ENCODE results near the gene ATP6V0A1. TPM values are rescaled to one million over a fixed set of nuclear protein-coding genes. Genes with fewer than 3 reads are reported as not detected.
A peak's percentile ranks its signal among the peaks of the same experiment; 100 is the strongest.

The ATP6V0A1 gene
- total and polyA plus RNA-seq, 4 experiments from 2014 or later = 3.9 to 15.9 (median 9.7) TPM

DNA sequence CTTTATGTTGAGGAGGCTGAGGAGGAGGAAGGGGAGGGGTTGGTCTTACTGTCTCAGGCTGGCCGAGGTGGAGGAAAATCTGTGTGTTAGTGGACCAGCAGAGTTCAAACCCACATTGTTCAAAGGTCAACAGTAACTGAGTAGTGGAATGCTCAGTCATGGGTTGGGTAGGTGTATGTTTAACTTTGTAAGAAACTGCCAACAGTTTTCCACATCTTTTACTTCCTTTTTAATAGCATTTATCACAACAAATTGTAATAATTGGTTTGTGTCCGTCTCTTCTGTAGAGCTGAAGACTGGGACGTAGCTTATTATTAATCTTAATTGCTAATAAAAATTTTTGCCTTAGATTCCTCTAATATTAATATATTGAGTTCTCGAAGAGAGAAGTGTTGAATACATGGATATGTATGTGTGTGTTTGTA is 5.3 kb downstream of the ATP6V0A1 start:
- CTCF ChIA-PET (ENCODE audit: partially characterized antibody) = interaction anchor here (0.6 to 1.5 kb wide), 3 partner anchors 24 to 399 kb away, joined by 3 to 4 read pairs (median 3); no protein-coding TSS in a partner anchor
- peaks cover 17 to 22% of the 10 kb centered on the region in 2 donors for H3K36me3 Mint-ChIP-seq
- H3K36me3 ChIP-seq (ENCODE audit: insufficient read depth, low read length) = peaks cover 6% of the 10 kb centered on the region

DNA sequence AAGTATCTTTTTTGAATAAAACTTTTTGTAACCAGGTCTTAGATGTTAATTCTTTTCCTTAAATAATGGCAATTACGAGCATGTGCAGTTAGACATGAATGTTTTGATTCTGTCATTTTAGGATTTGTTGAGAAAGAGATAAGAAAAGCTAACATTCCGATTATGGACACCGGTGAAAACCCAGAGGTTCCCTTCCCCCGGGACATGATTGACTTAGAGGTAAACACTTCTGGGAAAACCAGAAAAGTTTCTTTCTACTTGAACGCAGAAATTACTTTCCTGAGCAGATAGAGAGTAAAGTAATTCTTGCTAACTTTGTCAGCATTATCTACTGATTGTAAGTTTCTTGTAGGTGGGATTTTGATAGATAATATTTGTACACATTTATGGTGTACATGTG is 9.2 kb downstream of the ATP6V0A1 start:
- Histone ChIP-seq H3K27me3 (ENCODE audit: insufficient read depth, low read length) (no peaks in the 10 kb centered on the region), H3K27ac (ENCODE audit: low read depth, low read length) (no peak overlapping the region), H3K4me1 (ENCODE audit: insufficient read depth, low read length) (no peaks in the 10 kb centered on the region), H3K4me3 (ENCODE audit: low read length in 2 of 2) (no peak overlapping the region), H3K36me3 (ENCODE audit: insufficient read depth, low read length) (peaks cover 6% of the 10 kb centered on the region), H3K9me3 (ENCODE audit: control insufficient read depth in 1 of 2, low read length in 2 of 2) (no peaks in the 10 kb centered on the region)
- CTCF ChIA-PET (ENCODE audit: partially characterized antibody) = no interaction called here
- intact Hi-C loops (cut with micrococcal nuclease) = no loop called here
- H3K27me3 Mint-ChIP-seq = no peaks in the 10 kb centered on the region
- no peak overlapping the region for H3K4me3 Mint-ChIP-seq
- peaks cover 25 to 30% of the 10 kb centered on the region in 2 donors for H3K36me3 Mint-ChIP-seq
- POLR2A ChIA-PET (ENCODE audit: partially characterized antibody) = no interaction called here
- DNase-seq = no peak
- H3K27ac Mint-ChIP-seq = no peak overlapping the region
- H3K9me3 Mint-ChIP-seq = no peaks in the 10 kb centered on the region
- no peaks in the 10 kb centered on the region for H3K4me1 Mint-ChIP-seq

More for the DNA sequence above, 5.3 kb downstream of the ATP6V0A1 start:
- intact Hi-C loops (cut with micrococcal nuclease) = no loop called here
- Mint-ChIP-seq H3K27ac (no peak overlapping the region), H3K27me3 (no peaks in the 10 kb centered on the region), H3K9me3 (peaks cover 0 to under 1% (median 0%) of the 10 kb centered on the region in 8 donors), H3K4me3 (no peak overlapping the region), H3K4me1 (peaks cover 10 to 17% (median 15%) of the 10 kb centered on the region in 4 donors)
- no peak for DNase-seq
- no peaks in the 10 kb centered on the region for H3K9me3 ChIP-seq (ENCODE audit: control insufficient read depth in 1 of 2, low read length in 2 of 2)
- H3K4me3 ChIP-seq (ENCODE audit: low read length in 2 of 2) = no peak overlapping the region
- no peaks in the 10 kb centered on the region for H3K27me3 ChIP-seq (ENCODE audit: insufficient read depth, low read length)
- no peak overlapping the region for H3K27ac ChIP-seq (ENCODE audit: low read depth, low read length)
- peaks cover 13% of the 10 kb centered on the region for H3K4me1 ChIP-seq (ENCODE audit: insufficient read depth, low read length)
- POLR2A ChIA-PET (ENCODE audit: partially characterized antibody) = interaction anchor here (0.6 kb wide), 1 partner anchor 10 kb away, joined by 5 read pairs; no protein-coding TSS in a partner anchor

DNA sequence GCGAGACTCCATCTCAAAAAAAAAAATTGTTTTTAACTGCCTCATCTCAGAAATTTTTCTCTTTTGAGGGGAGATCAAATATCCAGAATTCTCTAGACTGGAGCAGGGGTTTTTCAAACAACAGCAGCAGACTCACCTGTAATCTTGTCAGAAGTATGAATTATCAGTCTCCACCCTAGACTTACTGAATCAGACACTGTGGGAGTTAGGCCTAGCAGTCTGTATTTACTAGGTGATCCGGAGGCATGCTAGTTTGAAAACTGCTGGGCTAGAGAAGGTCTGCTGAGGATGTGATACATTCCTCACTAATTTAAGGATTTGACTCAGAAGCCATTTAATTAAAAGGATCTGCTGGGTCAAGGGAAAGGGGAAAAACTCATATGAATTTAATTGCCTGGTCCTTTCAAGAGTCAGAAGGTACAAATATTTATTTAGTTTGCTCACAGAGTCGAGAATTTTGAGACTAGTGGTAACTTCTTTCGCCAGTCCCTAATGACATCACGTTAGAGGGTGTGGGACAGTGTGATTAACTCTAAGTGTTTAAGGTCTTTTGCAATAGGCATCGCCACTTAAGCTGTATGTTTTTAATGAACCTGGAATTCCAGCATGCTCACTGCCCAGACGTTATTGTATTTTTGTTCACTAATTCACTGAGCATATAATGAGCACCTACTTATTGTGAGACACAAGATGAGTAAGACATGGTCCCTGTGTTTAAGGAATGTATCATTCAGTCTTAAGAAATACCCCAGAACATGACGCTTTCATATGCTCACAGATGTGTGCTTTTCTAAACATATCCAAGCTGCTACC is 14.2 kb downstream of the ATP6V0A1 start:
- CTCF ChIA-PET (ENCODE audit: partially characterized antibody) = no interaction called here

DNA sequence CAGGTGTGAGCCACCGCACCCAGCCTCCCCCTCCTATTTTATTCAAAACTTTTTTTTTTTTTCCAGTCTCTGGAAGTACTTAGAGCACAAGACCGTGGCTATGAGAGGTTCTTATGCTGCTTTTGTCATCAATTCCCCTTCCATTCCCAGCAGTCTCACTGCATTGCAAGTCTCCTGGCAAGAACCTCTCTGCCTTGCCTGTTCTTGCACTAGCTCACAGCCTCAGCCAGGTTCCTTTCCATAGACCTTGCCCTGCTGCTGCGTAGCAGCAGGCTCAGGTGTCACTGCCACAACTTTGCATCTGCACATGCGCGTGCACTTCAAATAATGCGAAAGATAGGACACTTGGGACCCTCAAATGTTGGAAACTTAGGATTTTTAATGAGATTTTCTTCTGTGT is 15.6 kb downstream of the ATP6V0A1 start:
- H3K27me3 Mint-ChIP-seq = no peaks in the 10 kb centered on the region
- Histone ChIP-seq H3K27ac (ENCODE audit: low read depth, low read length) (no peak overlapping the region), H3K27me3 (ENCODE audit: insufficient read depth, low read length) (no peaks in the 10 kb centered on the region), H3K36me3 (ENCODE audit: insufficient read depth, low read length) (no peaks in the 10 kb centered on the region), H3K9me3 (ENCODE audit: control insufficient read depth in 1 of 2, low read length in 2 of 2) (no peaks in the 10 kb centered on the region), H3K4me3 (ENCODE audit: low read length in 2 of 2) (no peak overlapping the region), H3K4me1 (ENCODE audit: insufficient read depth, low read length) (no peaks in the 10 kb centered on the region)
- no peak overlapping the region for H3K4me3 Mint-ChIP-seq
- ChIA-PET POLR2A (ENCODE audit: partially characterized antibody) (interaction anchor here (0.6 kb wide), 1 partner anchor 11 kb away, joined by 5 read pairs; no protein-coding TSS in a partner anchor), CTCF (ENCODE audit: partially characterized antibody) (no interaction called here)
- H3K4me1 Mint-ChIP-seq = peaks cover 0 to 3% (median 0%) of the 10 kb centered on the region in 4 donors
- no peak overlapping the region for H3K27ac Mint-ChIP-seq
- DNase-seq = no peak
- intact Hi-C loops (cut with micrococcal nuclease) = no loop called here
- H3K9me3 Mint-ChIP-seq = no peaks in the 10 kb centered on the region
- peaks cover 24 to 43% of the 10 kb centered on the region in 2 donors for H3K36me3 Mint-ChIP-seq

More for the DNA sequence above, 14.2 kb downstream of the ATP6V0A1 start:
- Mint-ChIP-seq H3K27ac (no peak overlapping the region), H3K36me3 (peaks cover 26 to 38% of the 10 kb centered on the region in 2 donors), H3K9me3 (no peaks in the 10 kb centered on the region), H3K4me3 (no peak overlapping the region), H3K4me1 (peaks cover 0 to 3% (median 0%) of the 10 kb centered on the region in 4 donors), H3K27me3 (no peaks in the 10 kb centered on the region)
- Histone ChIP-seq H3K27ac (ENCODE audit: low read depth, low read length) (no peak overlapping the region), H3K27me3 (ENCODE audit: insufficient read depth, low read length) (no peaks in the 10 kb centered on the region), H3K4me1 (ENCODE audit: insufficient read depth, low read length) (no peaks in the 10 kb centered on the region), H3K36me3 (ENCODE audit: insufficient read depth, low read length) (peaks cover 5% of the 10 kb centered on the region), H3K4me3 (ENCODE audit: low read length in 2 of 2) (no peak overlapping the region), H3K9me3 (ENCODE audit: control insufficient read depth in 1 of 2, low read length in 2 of 2) (no peaks in the 10 kb centered on the region)
- no peak for DNase-seq
- intact Hi-C loops (cut with micrococcal nuclease) = no loop called here
- POLR2A ChIA-PET (ENCODE audit: partially characterized antibody) = no interaction called here

DNA sequence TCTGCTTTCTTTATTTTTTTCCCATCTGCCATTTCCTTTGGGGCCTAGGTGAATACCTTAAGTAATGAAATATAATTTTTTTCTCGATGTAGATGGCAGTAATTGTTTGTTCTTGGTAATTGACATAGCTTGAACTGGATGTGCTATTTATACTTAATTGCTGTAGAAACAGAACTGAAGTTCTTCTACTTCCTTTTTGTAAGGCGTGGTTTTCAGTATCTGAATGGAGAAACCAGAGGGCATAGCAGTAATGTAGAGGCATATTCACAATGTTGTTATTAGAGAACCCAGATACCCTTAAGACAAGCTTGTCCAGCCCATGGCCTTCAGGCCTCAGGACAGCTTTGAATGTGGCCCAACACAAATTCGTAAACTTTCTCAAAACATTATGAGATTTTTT is 16.4 kb downstream of the ATP6V0A1 start:
- Mint-ChIP-seq H3K27ac (no peak overlapping the region), H3K9me3 (no peaks in the 10 kb centered on the region), H3K36me3 (peaks cover 24 to 43% of the 10 kb centered on the region in 2 donors), H3K4me1 (peaks cover 0 to 3% (median 0%) of the 10 kb centered on the region in 4 donors), H3K27me3 (no peaks in the 10 kb centered on the region), H3K4me3 (no peak overlapping the region)
- Histone ChIP-seq H3K27ac (ENCODE audit: low read depth, low read length) (no peak overlapping the region), H3K4me1 (ENCODE audit: insufficient read depth, low read length) (no peaks in the 10 kb centered on the region), H3K9me3 (ENCODE audit: control insufficient read depth in 1 of 2, low read length in 2 of 2) (no peaks in the 10 kb centered on the region), H3K27me3 (ENCODE audit: insufficient read depth, low read length) (no peaks in the 10 kb centered on the region), H3K4me3 (ENCODE audit: low read length in 2 of 2) (no peak overlapping the region), H3K36me3 (ENCODE audit: insufficient read depth, low read length) (no peaks in the 10 kb centered on the region)
- no peak for DNase-seq
- intact Hi-C loops (cut with micrococcal nuclease) = no loop called here
- CTCF ChIA-PET (ENCODE audit: partially characterized antibody) = interaction anchor here (1.0 kb wide), 1 partner anchor 10 kb away, joined by 4 read pairs; no protein-coding TSS in a partner anchor
- POLR2A ChIA-PET (ENCODE audit: partially characterized antibody) = no interaction called here

DNA sequence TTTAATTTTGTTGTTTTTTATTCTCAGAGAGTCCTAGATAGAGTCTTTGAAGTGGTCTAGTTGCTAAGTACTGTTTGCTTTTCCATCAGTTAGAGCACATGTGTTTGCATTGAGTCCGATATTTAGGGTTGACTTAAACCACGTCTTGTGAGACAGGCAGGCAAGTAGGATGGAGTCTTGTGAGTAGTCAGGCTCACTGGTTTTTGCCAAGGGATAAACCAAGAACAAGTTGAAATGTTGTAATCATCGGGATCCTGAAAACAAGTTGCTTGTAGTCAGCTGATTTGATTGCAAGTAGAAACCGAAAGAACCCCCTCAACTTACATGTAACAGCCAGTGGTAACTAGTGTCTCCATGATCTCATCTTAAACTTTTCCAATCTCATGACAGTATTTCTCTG is 17.2 kb downstream of the ATP6V0A1 start:
- peaks cover 0 to 3% (median 0%) of the 10 kb centered on the region in 4 donors for H3K4me1 Mint-ChIP-seq

DNA sequence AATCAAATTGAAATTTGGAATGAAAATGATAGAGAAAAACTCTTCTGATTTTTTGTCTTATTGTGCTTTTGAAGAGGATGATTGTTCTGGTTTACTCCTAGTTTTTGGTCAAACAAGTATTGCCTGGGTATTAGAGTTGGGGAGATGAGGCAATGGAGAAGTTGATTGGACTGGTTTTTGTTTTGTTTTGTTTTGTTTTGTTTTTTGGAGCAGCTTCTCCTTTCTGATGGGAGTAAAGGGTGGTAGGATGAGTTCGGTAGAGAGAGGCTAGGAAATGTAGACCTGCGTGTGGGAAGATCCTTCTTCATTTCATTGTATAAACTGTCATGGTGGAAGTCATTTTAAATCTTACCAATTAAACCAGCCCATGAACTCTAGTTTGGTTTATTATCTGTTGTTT is 17.7 kb downstream of the ATP6V0A1 start:
- intact Hi-C loops (cut with micrococcal nuclease) = no loop called here
- no peaks in the 10 kb centered on the region for H3K27me3 ChIP-seq (ENCODE audit: insufficient read depth, low read length)
- Mint-ChIP-seq H3K36me3 (peaks cover 21 to 45% of the 10 kb centered on the region in 2 donors), H3K9me3 (no peaks in the 10 kb centered on the region), H3K27me3 (no peaks in the 10 kb centered on the region), H3K27ac (peak overlapping the region in 2 of 7 donors; percentile 1), H3K4me3 (no peak overlapping the region), H3K4me1 (peaks cover 0 to 3% (median 0%) of the 10 kb centered on the region in 4 donors)
- H3K27ac ChIP-seq (ENCODE audit: low read depth, low read length) = no peak overlapping the region
- no peak overlapping the region for H3K4me3 ChIP-seq (ENCODE audit: low read length in 2 of 2)
- no peaks in the 10 kb centered on the region for H3K4me1 ChIP-seq (ENCODE audit: insufficient read depth, low read length)
- H3K9me3 ChIP-seq (ENCODE audit: control insufficient read depth in 1 of 2, low read length in 2 of 2) = no peaks in the 10 kb centered on the region
- DNase-seq = no peak
- no peaks in the 10 kb centered on the region for H3K36me3 ChIP-seq (ENCODE audit: insufficient read depth, low read length)
- ChIA-PET CTCF (ENCODE audit: partially characterized antibody) (no interaction called here), POLR2A (ENCODE audit: partially characterized antibody) (no interaction called here)

More for the DNA sequence above, 17.2 kb downstream of the ATP6V0A1 start:
- H3K27me3 ChIP-seq (ENCODE audit: insufficient read depth, low read length) = no peaks in the 10 kb centered on the region
- H3K9me3 ChIP-seq (ENCODE audit: control insufficient read depth in 1 of 2, low read length in 2 of 2) = no peaks in the 10 kb centered on the region
- Mint-ChIP-seq H3K9me3 (no peaks in the 10 kb centered on the region), H3K27me3 (no peaks in the 10 kb centered on the region), H3K27ac (no peak overlapping the region), H3K4me3 (no peak overlapping the region), H3K36me3 (peaks cover 21 to 45% of the 10 kb centered on the region in 2 donors)
- H3K4me3 ChIP-seq (ENCODE audit: low read length in 2 of 2) = no peak overlapping the region
- CTCF ChIA-PET (ENCODE audit: partially characterized antibody) = interaction anchor here (1.0 kb wide), 1 partner anchor 11 kb away, joined by 4 read pairs; no protein-coding TSS in a partner anchor
- intact Hi-C loops (cut with micrococcal nuclease) = no loop called here
- H3K27ac ChIP-seq (ENCODE audit: low read depth, low read length) = no peak overlapping the region
- DNase-seq = no peak
- H3K36me3 ChIP-seq (ENCODE audit: insufficient read depth, low read length) = no peaks in the 10 kb centered on the region
- POLR2A ChIA-PET (ENCODE audit: partially characterized antibody) = no interaction called here
- H3K4me1 ChIP-seq (ENCODE audit: insufficient read depth, low read length) = no peaks in the 10 kb centered on the region

All from CD4-positive, alpha-beta memory T cell (primary cell).